AG09319 (cell line): Measurements from ENCODE around the gene PLEKHG4.

Source experiments
- DNase-seq: peaks from one replicate; pipeline ENCODE4 v3.0.0-alpha.2; 2010; ENCODE audit warnings: low read depth; ENCODE audit errors: extremely low read depth
- CTCF ChIP-seq: IDR thresholded peaks from 2 replicates; pipeline ENCODE4 v1.5.1; 2011; ENCODE audit warnings: low read depth, mild to moderate bottlenecking, inconsistent platforms, low read length, moderate library complexity

PLEKHG4 gene

DNA sequence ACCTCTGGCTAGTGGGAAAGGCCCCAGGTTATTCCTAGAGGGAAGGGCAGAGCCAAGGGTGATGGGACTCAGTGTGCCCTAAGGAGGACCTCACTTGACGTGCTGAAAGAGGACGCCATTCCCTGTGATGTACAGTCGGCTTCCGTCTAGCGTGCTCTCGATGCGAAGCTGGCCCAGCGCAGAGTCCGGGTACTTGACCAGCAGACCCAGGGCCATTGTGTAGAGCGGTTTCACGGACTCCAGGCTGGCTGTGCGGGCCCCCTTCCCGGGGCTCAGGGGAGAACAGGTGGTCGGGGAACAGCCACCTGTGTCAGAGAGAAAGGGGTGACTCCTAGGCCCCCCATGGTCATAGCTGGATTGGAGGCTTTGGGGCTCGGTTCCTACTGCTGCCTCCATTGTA lies 19.9 kb downstream of the PLEKHG4 start:
- TF ChIP-seq CTCF: no peak
- no peak for DNase-seq

DNA sequence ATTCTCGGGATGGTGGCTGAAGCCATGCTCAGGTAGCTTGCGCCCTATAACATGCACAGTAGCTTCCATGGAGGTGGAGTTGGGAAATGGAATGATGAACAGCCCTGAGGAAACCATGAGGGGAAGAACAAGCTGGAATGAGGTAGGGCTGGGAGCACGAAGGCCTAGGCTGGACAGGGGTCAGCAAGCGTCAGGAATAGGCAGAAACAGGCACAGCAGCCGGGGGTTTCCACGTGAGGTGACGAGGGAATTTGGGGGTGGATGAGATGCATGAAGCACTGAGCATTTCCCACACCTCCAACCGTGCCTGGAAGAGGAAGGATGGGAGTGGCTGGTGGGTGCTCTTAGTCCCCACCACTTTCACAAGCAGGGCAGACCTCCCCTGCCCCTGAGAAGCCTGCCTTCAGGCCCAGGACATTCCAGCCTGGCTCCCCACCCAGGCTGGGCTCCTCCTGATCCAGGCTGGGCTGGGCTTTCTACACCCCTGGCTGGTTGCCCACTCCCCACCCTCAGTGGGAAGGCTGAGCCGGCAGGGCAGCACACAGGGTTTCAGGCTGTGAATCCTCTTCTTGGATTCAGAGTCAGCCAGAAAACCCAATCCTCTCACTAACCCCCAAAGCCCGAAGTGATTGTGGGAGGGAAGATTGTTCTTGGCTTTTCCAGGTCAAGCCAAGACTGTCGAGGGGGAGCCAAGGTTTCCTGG lies 21.9 kb downstream of the PLEKHG4 start:
- no peak for TF ChIP-seq CTCF
- no peak for DNase-seq

DNA sequence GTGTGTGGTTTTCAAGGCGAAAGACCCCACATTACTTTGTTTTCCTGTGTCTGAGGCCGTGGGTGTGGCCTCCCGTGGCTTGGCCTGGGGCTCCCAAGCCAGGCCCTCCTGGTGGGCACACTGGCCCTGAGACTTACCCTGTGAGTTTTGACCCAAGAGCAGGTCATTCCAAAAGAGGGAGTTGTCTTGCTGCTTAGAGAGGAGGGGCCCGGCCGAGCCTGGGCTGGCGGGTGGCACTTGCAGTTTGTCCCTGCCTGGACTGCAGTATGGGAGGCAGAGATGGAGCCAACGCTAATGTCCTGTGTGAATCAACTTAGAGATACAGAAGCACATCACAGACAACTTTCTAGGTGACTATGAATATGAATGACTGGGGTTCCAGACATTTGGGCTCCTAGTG lies 22.7 kb downstream of the PLEKHG4 start:
- no peak for TF ChIP-seq CTCF
- DNase-seq: no peak

DNA sequence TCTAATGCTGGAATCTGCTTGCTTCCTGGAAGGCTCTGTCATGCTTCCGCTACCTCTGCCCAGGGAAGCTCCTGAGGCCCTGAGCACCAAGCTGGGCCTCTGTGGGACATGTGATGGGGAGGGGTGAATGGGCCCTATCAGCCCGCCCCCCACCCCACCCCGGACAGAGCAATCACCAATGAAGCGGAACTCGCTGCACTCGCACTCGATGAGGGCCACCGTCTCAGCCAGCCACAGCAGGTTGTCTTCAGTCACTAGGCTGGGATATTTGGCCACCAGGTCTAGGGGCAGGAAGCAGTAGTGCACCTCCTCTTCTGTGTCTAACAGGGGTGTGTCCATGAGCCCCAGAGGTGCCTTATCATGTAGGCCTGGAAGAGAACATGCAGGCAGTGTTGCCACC lies 23.6 kb downstream of the PLEKHG4 start:
- TF ChIP-seq CTCF: no peak

GRCh38 chr16:67304020-67304419 lies 24.7 kb downstream of the PLEKHG4 start:
- TF ChIP-seq CTCF: no peak
- no peak for DNase-seq

More for the DNA sequence above, 23.6 kb downstream of the PLEKHG4 start:
- DNase-seq: no peak

- DNase-seq: no peak
- TF ChIP-seq CTCF: no peak
These were observed 26.1 kb downstream of the PLEKHG4 start for GRCh38 chr16:67305216-67306071.

DNA sequence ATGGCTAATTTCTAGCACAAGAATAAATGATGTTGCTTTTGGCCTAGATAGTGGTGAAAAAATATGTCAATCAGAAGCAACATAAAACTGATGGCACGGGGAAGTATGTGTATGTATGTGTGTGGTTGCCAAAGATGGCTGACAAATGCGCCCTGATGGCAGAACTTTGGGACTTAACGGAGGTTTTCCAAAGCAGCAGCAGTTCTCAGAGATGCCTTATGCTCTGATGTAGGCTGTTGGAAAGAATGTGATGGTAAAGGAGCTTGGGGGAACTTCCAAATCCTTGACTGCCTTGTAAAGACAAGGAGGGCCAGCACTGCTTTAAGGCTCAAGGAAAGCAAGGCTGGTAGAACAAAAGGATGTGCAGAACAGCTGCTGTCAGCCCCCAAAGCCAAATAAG lies 31.2 kb downstream of the PLEKHG4 start:
- no peak for TF ChIP-seq CTCF

More for the DNA sequence above, 31.2 kb downstream of the PLEKHG4 start:
- no peak for DNase-seq
